Neural cell (in vitro differentiated cells): ENCODE results near the gene QSOX2. TPM values are rescaled to one million over a fixed set of nuclear protein-coding genes. Genes with fewer than 3 reads are reported as not detected.

ENCODE experiments used
- H2AFZ ChIP-seq: fragments of 200-600, 300-800 bp; sonication (generic), shearing (Covaris generic); 2 replicates; pipeline ENCODE4 v1.6.0; 2014; ENCODE audit warnings: low read depth, mild to moderate bottlenecking, antibody characterized with exemption, low read length, moderate library complexity
- H3F3A ChIP-seq: fragments of 200-600 bp; shearing (Covaris generic); 2 replicates; pipeline ENCODE4 v1.6.1; 2016; ENCODE audit warnings: mild to moderate bottlenecking, moderate library complexity, mixed read lengths, antibody characterized with exemption, low read length; ENCODE audit not compliant: insufficient read depth, poor library complexity, severe bottlenecking
- H3K27ac ChIP-seq: fragments of 200-600, 300-800 bp; sonication (generic), shearing (Covaris generic); 2 replicates; pipeline ENCODE4 v1.5.1; 2014; ENCODE audit warnings: mild to moderate bottlenecking, low read length, moderate library complexity
- H3K27me3 ChIP-seq: fragments of 300-800, 200-600 bp; sonication (generic), shearing (Covaris generic); 2 replicates; pipeline ENCODE4 v1.6.0; 2014; ENCODE audit warnings: mild to moderate bottlenecking, low read depth, low read length, moderate library complexity; ENCODE audit not compliant: insufficient read depth
- H3K36me3 ChIP-seq: fragments of 300-800, 200-600 bp; sonication (generic), shearing (Covaris generic); 2 replicates; pipeline ENCODE4 v1.5.1; 2014; ENCODE audit warnings: mild to moderate bottlenecking, antibody characterized with exemption, low read length, moderate library complexity; ENCODE audit not compliant: insufficient read depth
- H3K4me2 ChIP-seq: fragments of 300-800, 200-600 bp; sonication (generic), shearing (Covaris generic); 2 replicates; pipeline ENCODE4 v1.6.0; 2014; ENCODE audit warnings: mild to moderate bottlenecking, low read length
- H3K4me3 ChIP-seq: fragments of 300-800, 200-600 bp; sonication (generic), shearing (Covaris generic); 2 replicates; pipeline ENCODE4 v1.5.1; 2014; ENCODE audit warnings: mild to moderate bottlenecking, low read length, moderate library complexity
- H3K79me2 ChIP-seq: fragments of 200-600 bp; shearing (Covaris generic); replicated peaks from 2 replicates; pipeline ENCODE4 v1.6.0; 2014; ENCODE audit warnings: mild to moderate bottlenecking, low read length, moderate library complexity; ENCODE audit not compliant: insufficient read depth
- H3K9ac ChIP-seq: fragments of 300-800, 200-600 bp; sonication (generic), shearing (Covaris generic); 2 replicates; pipeline ENCODE4 v1.6.1; 2016; ENCODE audit warnings: mild to moderate bottlenecking, low read length, mixed read lengths
- H3K9me2 ChIP-seq: fragments of 200-600 bp; shearing (Covaris generic); 2 replicates; pipeline ENCODE4 v1.6.1; 2016; ENCODE audit warnings: mild to moderate bottlenecking, low read length, mixed read lengths; ENCODE audit not compliant: insufficient read depth
- H3K9me3 ChIP-seq: fragments of 200-600, 300-800 bp; sonication (generic), shearing (Covaris generic); 2 replicates; pipeline ENCODE4 v1.6.1; 2016; ENCODE audit warnings: mild to moderate bottlenecking, mixed run types, low read length, moderate library complexity, mixed read lengths
- H4K20me1 ChIP-seq: fragments of 200-600 bp; shearing (Covaris generic); 2 replicates; pipeline ENCODE4 v1.6.1; 2016; ENCODE audit warnings: mild to moderate bottlenecking, mixed run types; ENCODE audit not compliant: insufficient read depth
- CTCF ChIP-seq: fragments of 450-650 bp; IDR thresholded peaks from 2 replicates; pipeline ENCODE4 v1.5.1; 2014; ENCODE audit warnings: antibody characterized with exemption, mild to moderate bottlenecking, moderate library complexity; ENCODE audit not compliant: poor library complexity, severe bottlenecking
- EP300 ChIP-seq: fragments of 450-650 bp; conservative IDR thresholded peaks from 2 replicates; pipeline ENCODE4 v1.6.1; 2014; ENCODE audit warnings: antibody characterized with exemption, mild to moderate bottlenecking, moderate library complexity; ENCODE audit not compliant: poor library complexity, severe bottlenecking
- EZH2 ChIP-seq: fragments of 200-600, 300-800 bp; shearing (Covaris generic), sonication (generic); IDR thresholded peaks from 2 replicates; pipeline ENCODE4 v1.6.1; 2014; ENCODE audit warnings: antibody characterized with exemption, low read length, borderline replicate concordance, mild to moderate bottlenecking; ENCODE audit not compliant: insufficient read depth, poor library complexity, severe bottlenecking
- MXI1 ChIP-seq: fragments of 450-650 bp; conservative IDR thresholded peaks from 2 replicates; pipeline ENCODE4 v1.6.1; 2014; ENCODE audit warnings: antibody characterized with exemption, mild to moderate bottlenecking; ENCODE audit not compliant: poor library complexity, severe bottlenecking
- POLR2AphosphoS5 ChIP-seq: IDR thresholded peaks from 2 replicates; pipeline ENCODE4 v1.6.1; 2012
- RAD21 ChIP-seq: fragments of 450-650 bp; conservative IDR thresholded peaks from 2 replicates; pipeline ENCODE4 v1.6.1; 2014; ENCODE audit warnings: antibody characterized with exemption, mild to moderate bottlenecking, moderate library complexity
- REST ChIP-seq: IDR thresholded peaks from 2 replicates; pipeline ENCODE4 v1.6.1; 2012; ENCODE audit warnings: borderline replicate concordance
- SMC3 ChIP-seq: fragments of 450-650 bp; conservative IDR thresholded peaks from 2 replicates; pipeline ENCODE4 v1.6.1; 2014; ENCODE audit warnings: antibody characterized with exemption, mild to moderate bottlenecking, moderate library complexity; ENCODE audit not compliant: poor library complexity
- TAF1 ChIP-seq: IDR thresholded peaks from 2 replicates; pipeline ENCODE4 v1.6.1; 2012; ENCODE audit warnings: low read depth
- polyA plus RNA-seq: library from polyadenylated mRNA; depleted of rRNA; stranded (reverse); fragments of >200 nt; gene quantifications from 2 replicates; pipeline ENCODE4 v1.2.3, GENCODE V29; 2014

Gene QSOX2
- polyA plus RNA-seq, 1 donor from 2014 or later = 20.7 TPM

GRCh38 chr9:136201609-136202453 lies 43.8 kb downstream of the QSOX2 start:
- H3K9me3 ChIP-seq = no peaks in the 10 kb centered on the region
- TF ChIP-seq REST (peak; percentile 43), CTCF (no peak), TAF1 (no peak), SMC3 (no peak), EZH2 (peak; percentile 80), EP300 (no peak), POLR2AphosphoS5 (no peak), MXI1 (no peak), RAD21 (no peak)
- H3K36me3 ChIP-seq = no peaks in the 10 kb centered on the region
- no peaks in the 10 kb centered on the region for H3F3A ChIP-seq
- H3K4me2 ChIP-seq = no peak overlapping the region
- no peaks in the 10 kb centered on the region for H3K79me2 ChIP-seq
- no peaks in the 10 kb centered on the region for H3K9me2 ChIP-seq
- H4K20me1 ChIP-seq = no peaks in the 10 kb centered on the region
- no peak overlapping the region for H3K27ac ChIP-seq
- H3K27me3 ChIP-seq = peaks cover 92% of the 10 kb centered on the region
- no peak overlapping the region for H3K9ac ChIP-seq
- no peak overlapping the region for H2AFZ ChIP-seq
- H3K4me3 ChIP-seq = no peak overlapping the region

- no peak overlapping the region for H3K9ac ChIP-seq
- peaks cover 95% of the 10 kb centered on the region for H3K27me3 ChIP-seq
- no peak overlapping the region for H3K4me3 ChIP-seq
- H2AFZ ChIP-seq = no peak overlapping the region
- no peaks in the 10 kb centered on the region for H3K36me3 ChIP-seq
- no peak overlapping the region for H3K27ac ChIP-seq
- H4K20me1 ChIP-seq = no peaks in the 10 kb centered on the region
- no peaks in the 10 kb centered on the region for H3F3A ChIP-seq
- TF ChIP-seq CTCF (no peak), TAF1 (no peak), POLR2AphosphoS5 (no peak), SMC3 (no peak), REST (no peak), EZH2 (no peak), MXI1 (no peak), EP300 (no peak), RAD21 (no peak)
- no peaks in the 10 kb centered on the region for H3K9me3 ChIP-seq
- H3K79me2 ChIP-seq = no peaks in the 10 kb centered on the region
- no peak overlapping the region for H3K4me2 ChIP-seq
- H3K9me2 ChIP-seq = no peaks in the 10 kb centered on the region
Observed at GRCh38 chr9:136201174-136201573, 44.4 kb downstream of the QSOX2 start.
